Astrocyte of the spinal cord (primary cell): ENCODE measurements around the gene NPIPB4.
"Not testable (repeated sequence)": the region's sequence is repeated elsewhere in the genome, so short reads cannot be mapped to it uniquely, and the experiment has no call there.

ENCODE experiments used
- DNase-seq: peaks from one replicate; pipeline ENCODE4 v3.0.0; 2011; ENCODE audit warnings: low read depth, low spot score
- H3K4me3 ChIP-seq: 2 replicates; pipeline ENCODE4 v1.5.1; 2011; ENCODE audit warnings: low read depth, mild to moderate bottlenecking, low read length, moderate library complexity
- CTCF ChIP-seq: IDR thresholded peaks from 2 replicates; pipeline ENCODE4 v1.5.1; 2012; ENCODE audit warnings: low read depth, mild to moderate bottlenecking, low read length, inconsistent platforms
- in situ Hi-C: cut with HindIII; loops from 2 replicates; pipeline ENCODE4 v1.10.0; 2017; ENCODE audit warnings: low sequenced_read_pairs

NPIPB4 gene

GRCh38 chr16:21801538-21802374, 55.8 kb downstream of the NPIPB4 start:
- not testable (repeated sequence) for H3K4me3 ChIP-seq

GRCh38 chr16:21798601-21799000, 59.0 kb downstream of the NPIPB4 start:
- DNase-seq, in situ Hi-C loops, H3K4me3 ChIP-seq: not testable (repeated sequence)

More at GRCh38 chr16:21801538-21802374, 55.8 kb downstream of the NPIPB4 start:
- in situ Hi-C loops, result not testable (repeated sequence)
- peak; percentile 50 for TF ChIP-seq CTCF
- DNase-seq, result peak; percentile 37

GRCh38 chr16:21793310-21793709, 64.2 kb downstream of the NPIPB4 start:
- DNase-seq, in situ Hi-C loops, H3K4me3 ChIP-seq: not testable (repeated sequence)

GRCh38 chr16:21790506-21790905, 67.0 kb downstream of the NPIPB4 start:
- in situ Hi-C loops, H3K4me3 ChIP-seq, DNase-seq: not testable (repeated sequence)
